KOPT-K1 (cell line): ENCODE results near the gene KRTAP19-5.
"Not testable (repeated sequence)": the region's sequence is repeated elsewhere in the genome, so short reads cannot be mapped to it uniquely, and the experiment has no call there.

ENCODE experiments used
- H3K27ac ChIP-seq: fragments of 200-600 bp; sonication (generic); 2 replicates; pipeline ENCODE4 v1.5.1; 2016; ENCODE audit warnings: antibody characterized with exemption, mild to moderate bottlenecking, low read depth, low read length; ENCODE audit not compliant: poor library complexity, severe bottlenecking
- H3K36me3 ChIP-seq: fragments of 200-600 bp; sonication (generic); 2 replicates; pipeline ENCODE4 v1.5.1; 2017; ENCODE audit warnings: antibody characterized with exemption, mild to moderate bottlenecking, low read length, moderate library complexity; ENCODE audit not compliant: insufficient read depth
- H3K9me3 ChIP-seq: fragments of 200-600 bp; sonication (generic); 2 replicates; pipeline ENCODE4 v1.5.1; 2017; ENCODE audit warnings: antibody characterized with exemption, low read length, mild to moderate bottlenecking; ENCODE audit not compliant: insufficient read depth, poor library complexity, severe bottlenecking

The KRTAP19-5 gene

DNA sequence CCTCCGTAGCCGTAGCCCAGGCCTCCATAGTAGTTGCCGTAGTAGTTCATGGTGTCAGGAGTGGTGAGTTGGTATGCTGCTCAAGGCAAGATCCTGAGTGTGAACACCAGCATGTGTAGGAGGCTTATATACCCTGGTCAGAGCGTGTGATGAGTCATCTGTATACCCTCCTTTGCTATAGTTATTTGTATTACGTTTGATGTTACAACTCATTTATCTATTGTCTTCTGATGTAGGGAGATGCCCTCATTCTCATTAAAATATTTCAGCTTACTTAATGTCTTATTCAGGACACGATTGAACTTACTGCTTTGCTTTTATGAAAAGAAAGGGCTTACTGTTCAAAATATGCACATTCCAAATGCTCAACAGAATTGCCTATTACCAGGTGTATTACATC, at the start of gene KRTAP19-5:
Gene KRTAP19-5 (minus strand): TSS at position 101 of the 400 bp plus-strand sequence. CDS start 51 bp downstream, at position 50.
- no peak within 1 kb of the TSS for H3K27ac ChIP-seq
- no peaks in the 10 kb centered on the region for H3K36me3 ChIP-seq
- no peaks in the 10 kb centered on the region for H3K9me3 ChIP-seq

DNA sequence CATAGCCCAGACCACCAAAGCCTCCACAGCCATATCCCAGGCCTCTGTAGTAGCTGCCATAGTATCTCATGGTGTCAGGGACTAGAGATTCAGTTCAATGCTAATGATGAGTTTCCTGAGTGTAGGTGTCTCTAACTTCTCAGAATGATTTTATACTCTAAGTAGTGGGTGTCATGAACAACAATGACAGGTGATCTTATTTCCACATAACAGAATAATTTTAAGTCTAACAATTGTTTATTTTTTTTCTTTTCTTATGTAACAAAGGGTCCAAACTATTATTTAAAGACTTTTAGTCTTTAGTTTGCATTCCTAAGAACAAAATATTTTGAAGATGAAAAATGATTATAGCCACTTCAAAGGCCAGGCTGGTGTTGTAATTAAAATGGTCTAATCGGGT, 39.8 kb upstream of the KRTAP19-5 start, which contains the start of gene KRTAP19-6:
Gene KRTAP19-6 (minus strand): TSS at position 101 of the 400 bp plus-strand sequence. CDS start 31 bp downstream, at position 70.
- no peaks in the 10 kb centered on the region for H3K9me3 ChIP-seq
- H3K27ac ChIP-seq, result no peak within 1 kb of the TSS
- H3K36me3 ChIP-seq, result no peaks in the 10 kb centered on the region

DNA sequence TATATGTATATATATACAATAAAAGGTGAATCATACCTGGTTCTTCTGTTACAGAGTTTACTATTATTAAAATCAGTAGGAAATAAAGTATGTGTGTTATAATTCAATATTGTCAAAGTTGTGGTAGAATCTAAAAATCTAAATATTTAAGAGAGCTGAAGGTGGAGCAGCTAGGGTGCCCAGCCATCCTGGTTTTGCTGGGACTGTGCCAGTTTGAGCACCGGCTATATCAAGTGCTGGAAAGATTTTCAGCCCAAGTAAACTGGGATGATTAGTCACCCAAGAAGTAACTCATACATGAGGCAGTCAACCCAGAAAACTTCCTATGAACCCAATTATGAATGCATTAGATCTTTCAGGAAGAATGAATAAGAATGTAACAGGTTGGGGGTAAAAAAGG, 16.9 kb upstream of the KRTAP19-5 start:
- Histone ChIP-seq H3K9me3 (no peaks in the 10 kb centered on the region), H3K27ac (no peak overlapping the region), H3K36me3 (no peaks in the 10 kb centered on the region)

DNA sequence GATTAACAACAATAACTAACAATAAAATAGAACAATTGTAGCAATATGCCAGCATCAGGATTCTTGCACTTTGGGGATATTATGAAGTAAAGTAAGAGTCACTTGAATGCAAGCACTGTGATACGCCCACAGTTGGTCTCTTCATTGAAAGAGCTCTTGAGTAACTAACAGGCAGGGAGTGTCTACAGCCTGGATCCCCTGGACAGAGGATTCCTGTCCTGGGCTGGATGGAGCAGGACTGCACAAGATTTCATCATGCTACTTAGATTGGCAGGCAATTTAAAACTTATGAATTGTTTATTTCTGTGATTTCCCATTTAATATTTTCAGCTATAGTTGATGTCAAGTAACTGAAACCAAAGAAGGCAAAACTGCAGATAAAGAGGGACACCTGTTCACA, 13.7 kb upstream of the KRTAP19-5 start:
- no peak overlapping the region for H3K27ac ChIP-seq
- no peaks in the 10 kb centered on the region for H3K9me3 ChIP-seq
- no peaks in the 10 kb centered on the region for H3K36me3 ChIP-seq

DNA sequence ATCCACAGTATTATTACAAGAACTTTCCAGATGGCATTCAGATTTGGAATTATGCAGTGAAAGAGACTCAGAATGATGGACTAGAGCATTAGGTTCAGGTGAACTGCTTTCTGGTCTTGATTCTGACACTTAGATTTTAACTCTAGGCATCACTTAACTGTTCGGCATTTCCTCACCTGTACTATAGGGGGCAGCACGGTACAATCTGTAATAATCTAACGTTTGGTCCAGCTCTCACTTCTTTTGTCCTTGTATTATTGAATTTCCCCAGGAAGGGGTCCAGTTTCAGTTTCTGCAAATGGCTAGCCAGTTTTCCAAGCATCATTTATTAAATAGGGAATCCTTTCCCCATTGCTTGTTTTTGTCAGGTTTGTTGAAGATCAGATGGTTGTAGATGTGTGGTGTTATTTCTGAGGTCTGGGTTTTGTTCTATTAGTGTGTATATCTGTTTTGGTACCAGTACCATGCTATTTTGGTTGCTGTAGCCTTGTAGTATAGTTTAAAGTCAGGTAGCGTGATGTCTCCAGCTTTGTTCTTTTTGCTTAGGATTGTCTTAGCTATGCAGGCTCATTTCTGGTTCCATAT, 3.8 kb upstream of the KRTAP19-5 start:
- not testable (repeated sequence) for H3K27ac ChIP-seq, H3K36me3 ChIP-seq, H3K9me3 ChIP-seq

DNA sequence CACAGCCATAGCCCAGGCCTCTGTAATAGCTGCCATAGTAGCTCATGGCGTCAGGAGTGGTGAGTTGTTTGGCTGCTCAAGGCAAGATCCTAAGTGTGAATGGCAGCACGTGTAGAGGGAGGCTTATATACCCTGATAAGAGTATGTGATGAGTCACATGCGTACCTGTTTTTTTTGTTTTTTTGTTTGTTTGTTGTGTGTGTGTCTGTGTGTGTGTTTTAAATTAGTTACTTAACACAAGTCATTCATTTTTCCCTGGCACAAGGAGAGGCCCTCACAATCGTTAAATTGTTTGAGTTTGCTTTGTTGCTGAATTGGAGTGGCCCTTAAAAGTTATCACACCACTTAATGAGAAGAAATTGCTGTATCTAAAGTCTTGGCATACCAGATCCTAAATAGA, 4.9 kb downstream of the KRTAP19-5 start, which contains the start of gene KRTAP19-4:
Gene KRTAP19-4 (minus strand): TSS at position 101 of the 400 bp plus-strand sequence. CDS start 55 bp downstream, at position 46.
- H3K9me3 ChIP-seq, result no peaks in the 10 kb centered on the region
- H3K36me3 ChIP-seq, result no peaks in the 10 kb centered on the region
- no peak within 1 kb of the TSS for H3K27ac ChIP-seq

DNA sequence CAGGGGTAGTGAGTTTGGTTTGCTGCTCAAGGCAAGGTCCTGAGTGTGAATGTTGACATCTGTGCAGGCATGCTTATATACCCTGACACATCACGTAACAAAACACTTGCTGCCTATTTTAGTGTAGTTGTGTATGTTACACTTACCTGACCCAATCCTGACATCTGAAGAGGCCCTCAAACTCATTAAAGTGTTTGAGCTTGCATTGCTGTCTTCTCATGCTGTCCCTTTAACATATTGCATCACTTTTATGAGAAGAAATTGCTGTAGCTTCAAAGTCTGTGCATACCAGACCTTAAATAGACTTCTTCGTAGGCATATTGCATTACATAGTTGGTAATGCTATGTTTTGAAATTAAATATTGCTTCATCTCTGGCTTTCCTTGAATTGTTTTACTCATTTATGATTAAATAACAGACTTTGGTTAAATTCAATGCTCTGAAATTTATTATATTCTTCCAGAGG, 9.9 kb downstream of the KRTAP19-5 start, which contains the start of gene KRTAP19-3:
Gene KRTAP19-3 (minus strand): TSS at position 51 of the 466 bp plus-strand sequence. CDS start 56 bp downstream, outside the sequence.
- no peaks in the 10 kb centered on the region for H3K36me3 ChIP-seq
- H3K9me3 ChIP-seq, result peaks cover 4% of the 10 kb centered on the region
- H3K27ac ChIP-seq, result no peak within 1 kb of the TSS

DNA sequence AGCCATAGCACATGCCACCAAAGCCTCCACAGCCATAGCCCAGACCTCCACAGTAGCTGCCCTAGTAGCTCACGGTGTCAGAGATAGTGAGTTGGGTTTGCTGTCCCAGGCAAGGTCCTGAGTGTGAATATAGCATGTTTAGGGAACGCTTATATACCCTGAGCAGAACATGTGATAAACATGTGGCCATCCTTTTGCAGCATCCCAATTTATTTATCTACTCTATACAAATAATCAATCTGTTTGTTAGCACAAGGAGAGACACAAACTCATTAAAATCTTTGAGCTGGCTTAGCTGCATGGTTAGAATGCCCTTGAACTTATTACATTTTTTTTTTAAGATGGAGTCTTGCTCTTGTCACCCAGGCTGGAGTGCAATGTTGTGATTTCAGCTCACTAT, 14.6 kb downstream of the KRTAP19-5 start, which contains the start of gene KRTAP19-2:
Gene KRTAP19-2 (minus strand): TSS at position 101 of the 400 bp plus-strand sequence. CDS start 88 bp downstream, at position 13.
- H3K9me3 ChIP-seq, result peaks cover 20% of the 10 kb centered on the region
- H3K36me3 ChIP-seq, result no peaks in the 10 kb centered on the region
- H3K27ac ChIP-seq, result no peak within 1 kb of the TSS

DNA sequence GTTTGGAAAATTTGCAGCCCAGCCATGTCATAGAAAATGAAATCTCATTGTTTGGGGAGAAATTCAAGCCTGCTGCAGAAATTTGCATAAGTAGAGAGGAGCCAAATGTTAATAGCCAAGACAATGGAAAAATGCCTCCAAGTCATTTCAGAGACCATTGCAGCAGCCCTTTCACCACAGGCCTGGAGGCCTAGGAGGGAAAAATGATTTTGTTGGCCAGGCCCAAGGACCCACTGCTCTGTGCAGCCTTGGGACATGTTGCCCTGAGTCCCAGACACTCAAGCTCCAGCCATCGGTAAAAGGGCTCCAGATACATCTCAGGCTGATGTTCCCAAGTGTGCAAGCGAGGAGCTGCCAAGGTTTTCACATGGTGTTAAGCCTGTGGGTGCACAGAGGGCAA, 15.8 kb downstream of the KRTAP19-5 start:
- Histone ChIP-seq H3K36me3 (no peaks in the 10 kb centered on the region), H3K27ac (no peak overlapping the region), H3K9me3 (peaks cover 20% of the 10 kb centered on the region)

DNA sequence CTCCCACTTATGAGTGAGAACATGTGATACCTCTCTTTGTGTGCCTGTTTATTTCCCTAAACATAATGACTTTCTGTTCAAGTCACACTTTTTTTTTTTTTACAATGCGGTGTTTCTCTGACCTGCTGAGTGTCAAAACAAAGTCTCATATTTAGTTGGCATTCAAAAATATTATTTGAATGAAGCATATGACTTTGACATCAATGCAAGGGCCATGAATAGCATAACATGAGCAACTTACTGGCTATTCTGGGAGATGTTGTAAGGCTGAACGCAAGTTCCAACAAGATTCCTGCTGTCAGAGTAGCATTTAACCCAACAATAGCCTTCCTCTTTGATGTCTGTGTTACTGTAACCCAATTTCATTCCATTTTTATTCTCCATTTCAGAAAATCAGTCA, 19.8 kb downstream of the KRTAP19-5 start:
- Histone ChIP-seq H3K9me3 (peaks cover 17% of the 10 kb centered on the region), H3K27ac (no peak overlapping the region), H3K36me3 (no peaks in the 10 kb centered on the region)

DNA sequence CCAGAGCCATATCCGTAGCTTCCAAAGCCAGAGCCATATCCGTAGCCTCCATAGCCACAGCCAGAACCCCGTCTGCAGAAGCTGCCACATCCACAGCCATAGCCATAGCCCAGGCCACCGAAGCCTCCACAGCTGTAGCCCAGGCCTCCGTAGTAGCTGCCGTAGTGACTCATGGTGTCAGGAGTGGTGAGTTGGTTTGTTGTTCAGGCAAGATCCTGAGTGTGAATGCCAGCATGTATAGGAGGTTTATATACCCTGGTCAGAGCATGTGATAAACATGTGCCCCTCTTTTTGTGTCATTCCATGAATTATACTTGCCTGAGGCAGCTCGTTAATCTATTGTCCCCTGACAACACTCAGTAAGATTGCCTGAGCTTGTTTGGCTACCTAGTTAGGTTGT, 21.8 kb downstream of the KRTAP19-5 start, which contains the start of gene KRTAP19-1:
Gene KRTAP19-1 (minus strand): TSS at position 223 of the 400 bp plus-strand sequence. CDS start 50 bp downstream, at position 173.
- Histone ChIP-seq H3K9me3 (no peaks in the 10 kb centered on the region), H3K27ac (no peak within 1 kb of the TSS), H3K36me3 (no peaks in the 10 kb centered on the region)

DNA sequence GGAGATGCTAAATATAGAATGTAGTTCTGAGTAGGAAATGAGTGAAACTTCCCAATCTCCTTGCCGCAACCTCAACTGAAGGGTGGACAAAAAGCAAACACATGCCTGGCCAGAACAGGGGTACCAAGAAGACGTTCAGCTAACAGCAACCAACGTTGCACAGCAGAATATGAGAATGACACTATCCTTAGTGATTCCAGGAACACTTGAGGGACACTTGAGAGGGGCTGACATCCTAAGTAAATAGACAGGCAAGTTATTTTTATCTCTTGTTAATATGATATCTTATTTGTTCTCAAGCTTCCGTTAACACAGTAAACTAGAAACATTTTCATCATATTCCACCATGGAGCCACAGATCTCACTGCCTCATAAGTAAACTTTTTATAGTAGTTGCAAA, 22.7 kb downstream of the KRTAP19-5 start:
- no peaks in the 10 kb centered on the region for H3K36me3 ChIP-seq
- H3K27ac ChIP-seq, result no peak overlapping the region

DNA sequence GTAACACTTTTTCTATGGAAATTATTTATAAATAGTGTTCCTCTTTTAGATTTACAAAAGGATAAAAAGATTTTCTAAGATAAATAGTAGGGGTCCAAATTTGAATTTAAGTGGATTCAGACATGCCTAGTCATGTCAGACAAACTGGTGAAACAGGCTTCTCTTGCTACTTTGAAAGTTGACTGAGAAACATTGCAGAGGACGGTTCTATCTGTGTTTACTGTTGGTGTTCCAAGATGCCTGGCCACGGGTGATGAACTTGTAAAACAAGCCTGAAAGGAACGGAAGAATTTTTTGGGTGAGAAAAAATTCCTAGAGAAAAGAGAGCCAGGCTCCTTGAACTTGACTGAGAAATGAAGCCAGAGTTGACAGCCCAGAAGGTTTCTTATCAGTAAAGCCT, 23.9 kb downstream of the KRTAP19-5 start:
- no peaks in the 10 kb centered on the region for H3K9me3 ChIP-seq
- H3K27ac ChIP-seq, result no peak overlapping the region
- no peaks in the 10 kb centered on the region for H3K36me3 ChIP-seq

More for the DNA sequence above, 22.7 kb downstream of the KRTAP19-5 start:
- no peaks in the 10 kb centered on the region for H3K9me3 ChIP-seq

DNA sequence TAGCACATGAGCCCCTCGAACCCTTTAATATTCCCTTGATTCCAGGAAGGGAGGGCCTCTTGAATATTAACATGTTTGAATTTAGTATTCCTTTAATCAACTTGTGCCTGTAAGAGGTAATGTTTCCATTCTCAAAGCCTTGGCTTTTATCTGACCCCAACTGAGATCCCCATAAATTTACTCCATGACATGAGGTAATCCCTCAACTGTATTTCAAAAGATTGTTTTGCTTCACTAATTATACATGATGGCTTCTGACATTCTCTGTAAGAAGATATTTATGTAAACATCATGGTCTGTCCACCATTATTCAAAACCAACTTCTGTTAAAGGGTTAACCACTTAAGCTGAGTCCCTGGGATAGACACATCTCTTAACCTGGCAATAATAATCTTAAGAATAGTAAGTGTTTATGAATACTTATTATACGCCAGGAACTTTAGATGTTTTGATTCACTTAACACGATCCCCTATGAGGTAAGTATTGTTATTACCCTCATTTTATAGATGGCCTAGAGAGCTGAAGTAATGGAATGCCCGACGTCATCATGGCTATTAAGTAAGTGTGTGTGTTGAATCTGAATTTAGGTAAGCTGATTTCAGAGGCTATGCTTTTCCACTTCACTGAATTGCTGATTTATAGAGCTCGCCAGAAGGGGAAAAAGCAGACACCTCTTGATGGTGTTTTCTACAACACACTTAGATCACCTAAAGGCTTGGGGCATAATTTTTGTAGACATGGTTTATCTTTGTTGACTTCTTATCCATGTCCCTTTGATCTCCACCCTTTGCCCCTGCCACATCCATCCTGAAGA, 32.8 kb downstream of the KRTAP19-5 start:
- Histone ChIP-seq H3K36me3 (no peaks in the 10 kb centered on the region), H3K9me3 (no peaks in the 10 kb centered on the region), H3K27ac (no peak overlapping the region)

DNA sequence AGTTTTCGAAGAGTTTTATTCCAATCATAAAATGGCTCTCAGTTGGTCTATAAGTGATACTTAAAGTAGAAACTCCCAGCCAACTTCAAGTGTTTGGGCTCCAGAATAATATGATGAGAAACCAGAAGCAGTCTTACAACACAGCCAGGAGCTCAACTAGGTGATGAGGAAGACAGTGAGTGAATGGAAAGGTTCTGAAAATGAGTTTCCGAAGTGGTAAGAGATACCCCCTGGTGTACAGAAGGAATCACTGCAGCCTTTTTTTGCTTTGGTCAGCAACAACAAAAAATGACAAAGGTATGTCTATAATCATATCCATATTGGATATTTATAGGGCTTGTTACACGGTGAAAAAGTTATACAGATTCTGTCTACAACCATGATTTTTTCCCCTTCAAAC, 38.2 kb downstream of the KRTAP19-5 start:
- H3K9me3 ChIP-seq, result no peaks in the 10 kb centered on the region
- no peaks in the 10 kb centered on the region for H3K36me3 ChIP-seq
- H3K27ac ChIP-seq, result no peak overlapping the region
